Osteoblast (primary cell): ENCODE data around the gene ENPP3. TPM values are rescaled to one million over a fixed set of nuclear protein-coding genes. Genes with fewer than 3 reads are reported as not detected.
A peak's percentile ranks its signal among the peaks of the same experiment; 100 is the strongest.
"Not testable (repeated sequence)": the region's sequence is repeated elsewhere in the genome, so short reads cannot be mapped to it uniquely, and the experiment has no call there.

ENCODE experiments used
- DNase-seq: peaks from one replicate; pipeline ENCODE4 v3.0.0; 2011; ENCODE audit warnings: low spot score, mixed read lengths; ENCODE audit not compliant: insufficient read length; ENCODE audit errors: missing footprints
- H2AFZ ChIP-seq: 2 replicates; pipeline ENCODE4 v1.6.0; 2011; ENCODE audit warnings: mild to moderate bottlenecking, low read length
- H3K27ac ChIP-seq: 2 replicates; pipeline ENCODE4 v1.5.1; 2011; ENCODE audit warnings: mild to moderate bottlenecking, low read depth, low read length, moderate library complexity
- H3K27me3 ChIP-seq: 2 replicates; pipeline ENCODE4 v1.6.0; 2012; ENCODE audit warnings: mild to moderate bottlenecking, control low read depth, inconsistent platforms, low read length, moderate library complexity; ENCODE audit not compliant: insufficient read depth
- H3K36me3 ChIP-seq: 2 replicates; pipeline ENCODE4 v1.5.1; 2011; ENCODE audit warnings: mild to moderate bottlenecking, low read length, control low read depth, moderate library complexity; ENCODE audit not compliant: insufficient read depth
- H3K4me1 ChIP-seq: 2 replicates; pipeline ENCODE4 v1.5.1; 2011; ENCODE audit warnings: mild to moderate bottlenecking, low read length, control low read depth, moderate library complexity; ENCODE audit not compliant: insufficient read depth
- H3K4me2 ChIP-seq: 2 replicates; pipeline ENCODE4 v1.6.0; 2011; ENCODE audit warnings: mild to moderate bottlenecking, low read length; ENCODE audit not compliant: insufficient read depth
- H3K4me3 ChIP-seq: fragments of 200-600 bp; sonication (generic); 3 replicates; pipeline ENCODE4 v1.5.1; 2012; ENCODE audit warnings: mild to moderate bottlenecking, low read length, inconsistent platforms; ENCODE audit not compliant: insufficient read depth
- H3K79me2 ChIP-seq: 2 replicates; pipeline ENCODE4 v1.6.0; 2012; ENCODE audit warnings: mild to moderate bottlenecking, low read length, control low read depth, inconsistent platforms; ENCODE audit not compliant: insufficient read depth
- H3K9me3 ChIP-seq: 2 replicates; pipeline ENCODE4 v1.5.1; 2011; ENCODE audit warnings: low read depth, low read length, control low read depth
- H4K20me1 ChIP-seq: 2 replicates; pipeline ENCODE4 v1.6.0; 2012; ENCODE audit warnings: mild to moderate bottlenecking, low read length, control low read depth; ENCODE audit not compliant: insufficient read depth
- CTCF ChIP-seq: IDR thresholded peaks from 2 replicates; pipeline ENCODE4 v1.5.1; 2011; ENCODE audit warnings: mild to moderate bottlenecking, low read depth, low read length, moderate library complexity; ENCODE audit errors: extremely low read depth
- total RNA-seq: library from RNA; depleted of rRNA; stranded (reverse); fragments of >200 nt; gene quantifications from 2 replicates; pipeline ENCODE4 v1.2.3, GENCODE V29; 2012

ENPP3 gene
- total RNA-seq, 1 donor = not detected

- DNase-seq = no peak
- no peaks in the 10 kb centered on the region for H3K9me3 ChIP-seq
- TF ChIP-seq CTCF = no peak
- no peak overlapping the region for H3K4me2 ChIP-seq
- H3K36me3 ChIP-seq = no peaks in the 10 kb centered on the region
- H3K27ac ChIP-seq = no peak overlapping the region
- no peaks in the 10 kb centered on the region for H3K4me1 ChIP-seq
- no peaks in the 10 kb centered on the region for H3K27me3 ChIP-seq
- no peak overlapping the region for H3K4me3 ChIP-seq
- H3K79me2 ChIP-seq = no peaks in the 10 kb centered on the region
- H4K20me1 ChIP-seq = no peaks in the 10 kb centered on the region
- H2AFZ ChIP-seq = no peak overlapping the region
Observed at GRCh38 chr6:131693384-131693783, 56.3 kb downstream of the ENPP3 start.

- H3K27me3 ChIP-seq = no peaks in the 10 kb centered on the region
- no peak overlapping the region for H3K4me3 ChIP-seq
- no peaks in the 10 kb centered on the region for H3K79me2 ChIP-seq
- H3K9me3 ChIP-seq = no peaks in the 10 kb centered on the region
- DNase-seq = peak; percentile 92
- no peak overlapping the region for H3K27ac ChIP-seq
- peak; percentile 97 for TF ChIP-seq CTCF
- no peaks in the 10 kb centered on the region for H3K36me3 ChIP-seq
- H4K20me1 ChIP-seq = no peaks in the 10 kb centered on the region
- H3K4me2 ChIP-seq = no peak overlapping the region
- H2AFZ ChIP-seq = no peak overlapping the region
- no peaks in the 10 kb centered on the region for H3K4me1 ChIP-seq
Observed at GRCh38 chr6:131694832-131695426, 57.8 kb downstream of the ENPP3 start.

- no peaks in the 10 kb centered on the region for H3K79me2 ChIP-seq
- TF ChIP-seq CTCF = no peak
- DNase-seq = no peak
- H3K4me1 ChIP-seq = no peaks in the 10 kb centered on the region
- H3K27me3 ChIP-seq = no peaks in the 10 kb centered on the region
- no peak overlapping the region for H3K27ac ChIP-seq
- no peaks in the 10 kb centered on the region for H4K20me1 ChIP-seq
- no peak overlapping the region for H3K4me3 ChIP-seq
- H2AFZ ChIP-seq = no peak overlapping the region
- no peak overlapping the region for H3K4me2 ChIP-seq
- H3K36me3 ChIP-seq = no peaks in the 10 kb centered on the region
- H3K9me3 ChIP-seq = no peaks in the 10 kb centered on the region
Observed at GRCh38 chr6:131696956-131697355, 59.9 kb downstream of the ENPP3 start.

GRCh38 chr6:131700851-131701250, 63.7 kb downstream of the ENPP3 start:
- DNase-seq, H3K27me3 ChIP-seq, H3K4me2 ChIP-seq, H3K79me2 ChIP-seq, H3K9me3 ChIP-seq, H4K20me1 ChIP-seq, H3K4me1 ChIP-seq, H3K4me3 ChIP-seq, H3K36me3 ChIP-seq, H3K27ac ChIP-seq, H2AFZ ChIP-seq: not testable (repeated sequence)

GRCh38 chr6:131703905-131704304, 66.8 kb downstream of the ENPP3 start:
- not testable (repeated sequence) for H3K9me3 ChIP-seq, H3K36me3 ChIP-seq, H3K4me3 ChIP-seq, DNase-seq, H3K79me2 ChIP-seq, H3K27me3 ChIP-seq, H2AFZ ChIP-seq, H3K4me2 ChIP-seq, H4K20me1 ChIP-seq, H3K27ac ChIP-seq, H3K4me1 ChIP-seq

- DNase-seq, H3K4me2 ChIP-seq, H2AFZ ChIP-seq, H3K36me3 ChIP-seq, H3K27me3 ChIP-seq, H3K9me3 ChIP-seq, H3K4me3 ChIP-seq, H3K79me2 ChIP-seq, H3K27ac ChIP-seq, H4K20me1 ChIP-seq, H3K4me1 ChIP-seq: not testable (repeated sequence)
Observed at GRCh38 chr6:131710917-131711316, 73.8 kb downstream of the ENPP3 start, which contains the start of gene CTAGE9. CTAGE9 (minus strand) TSS chr6:131711017; CDS start chr6:131711017, 0 bp downstream.

GRCh38 chr6:131715567-131715966, 78.5 kb downstream of the ENPP3 start:
- H3K9me3 ChIP-seq, H3K4me2 ChIP-seq, H2AFZ ChIP-seq, H3K27me3 ChIP-seq, H3K36me3 ChIP-seq, DNase-seq, H3K27ac ChIP-seq, H3K4me1 ChIP-seq, H4K20me1 ChIP-seq, H3K79me2 ChIP-seq, H3K4me3 ChIP-seq: not testable (repeated sequence)
